Rectal smooth muscle tissue (tissue), 1 donor: Measurements from ENCODE around the gene SPON1.
"Not testable (repeated sequence)": the region's sequence is repeated elsewhere in the genome, so short reads cannot be mapped to it uniquely, and the experiment has no call there.

Experiments
- H3K27ac ChIP-seq: one replicate; pipeline ENCODE4 v1.7.0; 2013; ENCODE audit warnings: low read depth, low read length, inconsistent platforms
- H3K27me3 ChIP-seq: one replicate; pipeline ENCODE4 v1.7.0; 2013; ENCODE audit warnings: low read length; ENCODE audit not compliant: control insufficient read depth, insufficient read depth
- H3K36me3 ChIP-seq: one replicate; pipeline ENCODE4 v1.7.0; 2013; ENCODE audit warnings: low read length; ENCODE audit not compliant: control insufficient read depth, insufficient read depth
- H3K4me1 ChIP-seq: one replicate; pipeline ENCODE4 v1.7.0; 2013; ENCODE audit warnings: low read length; ENCODE audit not compliant: control insufficient read depth, insufficient read depth
- H3K4me3 ChIP-seq: one replicate; pipeline ENCODE4 v1.7.0; 2013; ENCODE audit warnings: low read length
- H3K9ac ChIP-seq: one replicate; pipeline ENCODE4 v1.7.0; 2013; ENCODE audit warnings: low read length

SPON1 gene

GRCh38 chr11:14088861-14089260 lies 126.3 kb downstream of the SPON1 start:
- H3K27ac ChIP-seq, H3K4me3 ChIP-seq: not testable (repeated sequence)

GRCh38 chr11:14089690-14090462 lies 127.4 kb downstream of the SPON1 start:
- Histone ChIP-seq H3K27ac (no peak overlapping the region), H3K4me3 (no peak overlapping the region), H3K36me3 (no peaks in the 10 kb centered on the region), H3K9ac (no peak overlapping the region), H3K27me3 (no peaks in the 10 kb centered on the region), H3K4me1 (no peaks in the 10 kb centered on the region)

More at GRCh38 chr11:14088861-14089260, 126.3 kb downstream of the SPON1 start:
- H3K27me3 ChIP-seq, H3K4me1 ChIP-seq, H3K36me3 ChIP-seq, H3K9ac ChIP-seq: not testable (repeated sequence)

GRCh38 chr11:14090631-14091030 lies 128.1 kb downstream of the SPON1 start:
- not testable (repeated sequence) for H3K27ac ChIP-seq, H3K4me3 ChIP-seq, H3K9ac ChIP-seq, H3K4me1 ChIP-seq, H3K36me3 ChIP-seq, H3K27me3 ChIP-seq

- no peak overlapping the region for H3K4me3 ChIP-seq
- no peaks in the 10 kb centered on the region for H3K27me3 ChIP-seq
- no peak overlapping the region for H3K9ac ChIP-seq
- no peak overlapping the region for H3K27ac ChIP-seq
- no peaks in the 10 kb centered on the region for H3K4me1 ChIP-seq
- H3K36me3 ChIP-seq = no peaks in the 10 kb centered on the region
These were observed 130.5 kb downstream of the SPON1 start for GRCh38 chr11:14093065-14093464.

- no peak overlapping the region for H3K9ac ChIP-seq
- H3K27me3 ChIP-seq = no peaks in the 10 kb centered on the region
- no peak overlapping the region for H3K4me3 ChIP-seq
- H3K27ac ChIP-seq = no peak overlapping the region
- H3K36me3 ChIP-seq = no peaks in the 10 kb centered on the region
- no peaks in the 10 kb centered on the region for H3K4me1 ChIP-seq
These were observed 132.0 kb downstream of the SPON1 start for GRCh38 chr11:14094481-14095037.

- H3K4me3 ChIP-seq = no peak overlapping the region
- no peak overlapping the region for H3K9ac ChIP-seq
- no peaks in the 10 kb centered on the region for H3K36me3 ChIP-seq
- no peaks in the 10 kb centered on the region for H3K27me3 ChIP-seq
- no peak overlapping the region for H3K27ac ChIP-seq
- H3K4me1 ChIP-seq = no peaks in the 10 kb centered on the region
These were observed 133.4 kb downstream of the SPON1 start for GRCh38 chr11:14095882-14096281.

GRCh38 chr11:14096606-14097005 lies 134.1 kb downstream of the SPON1 start:
- no peaks in the 10 kb centered on the region for H3K4me1 ChIP-seq
- H3K27ac ChIP-seq = no peak overlapping the region
- H3K27me3 ChIP-seq = no peaks in the 10 kb centered on the region
- no peak overlapping the region for H3K9ac ChIP-seq
- no peak overlapping the region for H3K4me3 ChIP-seq
- H3K36me3 ChIP-seq = no peaks in the 10 kb centered on the region

- Histone ChIP-seq H3K4me3 (no peak overlapping the region), H3K9ac (no peak overlapping the region), H3K27me3 (no peaks in the 10 kb centered on the region), H3K27ac (no peak overlapping the region), H3K4me1 (no peaks in the 10 kb centered on the region), H3K36me3 (no peaks in the 10 kb centered on the region)
These were observed 138.9 kb downstream of the SPON1 start for GRCh38 chr11:14101388-14101787.

GRCh38 chr11:14102766-14103165 lies 140.2 kb downstream of the SPON1 start:
- Histone ChIP-seq H3K27me3 (no peaks in the 10 kb centered on the region), H3K36me3 (no peaks in the 10 kb centered on the region), H3K4me1 (no peaks in the 10 kb centered on the region), H3K27ac (no peak overlapping the region), H3K4me3 (no peak overlapping the region), H3K9ac (no peak overlapping the region)

- no peak overlapping the region for H3K27ac ChIP-seq
- no peak overlapping the region for H3K9ac ChIP-seq
- no peak overlapping the region for H3K4me3 ChIP-seq
- no peaks in the 10 kb centered on the region for H3K27me3 ChIP-seq
- no peaks in the 10 kb centered on the region for H3K36me3 ChIP-seq
- no peaks in the 10 kb centered on the region for H3K4me1 ChIP-seq
These were observed 142.9 kb downstream of the SPON1 start for GRCh38 chr11:14105446-14105845.

- no peak overlapping the region for H3K9ac ChIP-seq
- H3K4me1 ChIP-seq = no peaks in the 10 kb centered on the region
- no peaks in the 10 kb centered on the region for H3K27me3 ChIP-seq
- H3K27ac ChIP-seq = no peak overlapping the region
- H3K36me3 ChIP-seq = no peaks in the 10 kb centered on the region
- no peak overlapping the region for H3K4me3 ChIP-seq
These were observed 144.0 kb downstream of the SPON1 start for GRCh38 chr11:14106303-14107049.

GRCh38 chr11:14107050-14107430 lies 144.5 kb downstream of the SPON1 start:
- Histone ChIP-seq H3K27ac (no peak overlapping the region), H3K4me3 (no peak overlapping the region), H3K27me3 (no peaks in the 10 kb centered on the region), H3K4me1 (no peaks in the 10 kb centered on the region), H3K9ac (no peak overlapping the region), H3K36me3 (no peaks in the 10 kb centered on the region)
